Measurements from ENCODE around the gene PDE10A.

The PDE10A gene

DNA sequence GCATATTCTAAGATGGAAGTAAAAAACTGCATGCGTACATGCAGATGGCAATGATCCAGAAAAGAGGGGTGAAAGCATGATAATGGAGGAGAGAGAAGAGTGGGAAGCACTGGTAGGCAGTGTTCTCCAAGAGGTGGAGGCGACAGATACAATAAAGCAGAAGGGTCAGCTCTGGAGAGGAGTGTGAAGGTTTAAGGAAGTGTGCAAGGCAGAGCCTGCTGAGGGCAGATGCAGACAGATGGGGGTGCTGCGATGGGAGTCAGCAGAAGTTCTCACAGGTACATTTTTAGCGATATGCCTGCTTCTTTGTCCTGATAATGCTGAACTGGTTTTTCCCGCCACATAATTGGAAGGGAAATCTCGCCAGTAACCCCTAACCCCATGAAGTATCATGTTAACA lies 272.6 kb downstream of the PDE10A start:
- no peak for DNase-seq (ENCODE audit: low read depth in 2 of 2)

DNA sequence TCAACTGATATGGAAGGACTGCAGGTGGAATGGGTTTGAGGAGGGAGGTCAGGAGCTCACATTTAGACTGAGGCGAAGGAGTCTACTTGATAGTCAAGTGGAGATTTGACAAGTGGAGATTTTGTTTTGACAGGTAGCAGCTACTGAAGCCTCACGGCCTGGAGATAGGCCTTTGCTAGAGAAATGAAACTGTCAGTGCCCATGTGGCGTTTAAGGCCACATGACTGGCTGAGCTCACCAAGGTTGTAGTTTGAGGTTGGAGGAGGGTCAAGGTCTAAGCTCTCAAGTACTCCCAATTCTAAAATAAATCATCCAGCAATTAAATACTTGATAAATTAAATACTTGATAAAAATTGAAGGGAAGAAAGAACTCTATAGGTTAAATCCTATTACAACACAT lies 273.5 kb downstream of the PDE10A start:
- no peak for DNase-seq (ENCODE audit: low read depth in 2 of 2)

DNA sequence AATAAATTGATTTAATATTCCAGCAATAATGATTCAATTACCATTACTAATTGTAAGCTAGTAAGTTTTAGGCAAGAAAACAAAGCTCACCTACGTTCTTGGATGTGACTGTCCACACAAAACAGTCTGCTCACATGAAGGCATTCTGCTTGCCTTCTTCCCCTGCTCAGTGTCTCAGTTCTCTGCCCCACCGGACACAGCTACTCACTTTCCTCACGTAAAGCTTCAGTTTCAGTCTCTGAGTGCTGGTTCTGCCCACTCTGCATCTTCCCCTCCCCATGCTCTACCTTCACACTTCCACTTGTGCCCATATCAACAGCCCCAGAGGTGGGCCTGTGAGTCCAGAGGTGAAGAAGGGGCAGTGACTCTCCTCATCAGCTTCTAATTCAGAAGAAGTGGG lies 279.7 kb downstream of the PDE10A start:
- DNase-seq (ENCODE audit: low read depth in 2 of 2), result no peak

DNA sequence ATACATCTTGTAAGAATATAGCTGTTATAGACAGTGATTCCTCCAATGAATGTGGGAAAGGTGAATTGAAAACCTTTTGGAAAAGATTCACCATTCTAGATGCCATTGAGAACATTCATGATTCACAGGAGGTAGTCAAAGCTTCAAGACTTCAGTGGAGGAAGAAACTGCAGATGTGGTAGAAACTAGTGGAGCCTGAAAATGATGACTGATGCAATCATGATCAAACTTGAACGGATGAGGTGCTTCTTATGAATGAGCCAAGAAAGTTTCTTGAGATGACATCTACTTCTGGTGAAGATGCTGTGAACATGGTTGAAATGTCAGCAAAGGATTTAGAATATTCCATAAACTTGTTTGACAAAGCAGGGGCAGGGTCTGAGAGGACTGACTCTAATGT lies 286.9 kb downstream of the PDE10A start:
- DNase-seq (ENCODE audit: low read depth in 2 of 2), result no peak

DNA sequence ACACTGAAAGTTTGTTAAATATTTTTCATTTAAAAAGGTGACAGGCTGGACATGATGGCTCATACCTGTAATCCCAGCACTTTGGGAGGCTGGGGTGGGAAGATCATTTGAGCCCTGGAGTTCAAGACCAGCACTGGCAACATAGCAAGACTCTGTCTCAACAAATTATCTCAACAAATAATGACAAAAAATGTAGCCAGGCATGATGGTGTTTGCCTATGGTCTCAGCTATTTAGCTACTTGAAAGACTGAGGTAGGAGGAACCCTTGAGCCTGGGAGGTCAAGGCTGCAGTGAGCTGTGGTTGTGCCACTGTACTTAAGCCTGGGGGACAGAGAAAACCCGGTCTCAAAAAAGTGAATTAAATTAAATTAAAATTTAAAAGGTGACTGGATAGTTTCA lies 297.7 kb downstream of the PDE10A start:
- DNase-seq (ENCODE audit: low read depth in 2 of 2), result no peak

DNA sequence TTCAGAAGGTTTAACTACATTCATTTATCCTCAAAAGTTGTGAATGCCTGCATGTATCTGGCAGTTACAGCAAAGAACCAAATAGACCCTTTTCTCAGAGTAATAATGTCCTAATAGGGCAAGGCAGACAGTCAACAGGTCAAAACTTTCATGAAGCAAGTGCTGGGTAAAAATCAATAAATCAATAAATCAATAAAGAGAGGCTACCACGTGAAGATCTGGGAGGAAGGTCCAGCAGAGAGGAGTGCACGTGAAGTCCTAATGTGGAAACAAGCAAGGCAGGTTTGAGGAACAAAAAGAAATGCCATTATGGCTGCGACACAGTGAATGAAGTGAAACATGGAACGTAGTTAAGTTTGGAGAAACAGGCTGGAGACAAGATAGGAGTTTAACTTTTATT lies 317.3 kb downstream of the PDE10A start:
- no peak for DNase-seq (ENCODE audit: low read depth in 2 of 2)

DNA sequence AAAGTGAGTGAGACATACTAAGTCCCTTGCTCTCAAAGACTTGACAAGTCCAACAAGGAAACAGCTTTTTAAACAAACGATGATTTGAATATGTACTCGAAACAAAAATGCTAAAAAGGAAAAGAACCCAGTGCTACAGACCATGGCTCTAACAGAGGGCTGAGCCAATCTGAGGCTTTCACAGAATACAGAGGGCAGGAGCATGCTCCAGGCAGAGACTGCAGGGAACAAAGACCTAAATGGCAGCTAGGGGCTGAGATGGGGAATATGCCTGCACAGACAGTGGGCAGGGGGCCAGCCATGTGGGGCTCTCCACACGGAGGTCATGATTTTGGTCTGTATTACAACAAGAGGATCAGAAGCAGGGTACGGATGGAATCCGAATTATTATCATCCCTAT lies 322.5 kb downstream of the PDE10A start:
- DNase-seq (ENCODE audit: low read depth in 2 of 2), result no peak

DNA sequence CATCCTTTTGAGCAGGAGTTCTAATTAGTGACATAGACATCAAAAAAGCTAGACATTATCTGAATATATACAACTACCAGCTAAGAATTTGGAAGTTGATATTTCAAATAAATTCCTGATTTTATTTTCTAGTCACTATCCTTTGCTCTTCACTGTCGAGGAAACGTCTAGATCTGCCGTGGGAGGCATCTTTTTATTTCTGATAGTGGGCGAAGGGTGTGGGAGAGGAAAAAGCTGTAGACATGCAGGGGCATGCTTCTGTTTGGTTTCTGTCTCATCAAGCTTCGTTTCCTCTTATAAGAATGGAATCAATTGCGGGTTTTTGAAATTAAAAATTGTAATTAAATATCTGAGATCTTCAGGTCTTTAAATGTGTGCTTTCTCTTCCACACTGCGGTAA lies 337.4 kb downstream of the PDE10A start:
- no peak for DNase-seq (ENCODE audit: low read depth in 2 of 2)

DNA sequence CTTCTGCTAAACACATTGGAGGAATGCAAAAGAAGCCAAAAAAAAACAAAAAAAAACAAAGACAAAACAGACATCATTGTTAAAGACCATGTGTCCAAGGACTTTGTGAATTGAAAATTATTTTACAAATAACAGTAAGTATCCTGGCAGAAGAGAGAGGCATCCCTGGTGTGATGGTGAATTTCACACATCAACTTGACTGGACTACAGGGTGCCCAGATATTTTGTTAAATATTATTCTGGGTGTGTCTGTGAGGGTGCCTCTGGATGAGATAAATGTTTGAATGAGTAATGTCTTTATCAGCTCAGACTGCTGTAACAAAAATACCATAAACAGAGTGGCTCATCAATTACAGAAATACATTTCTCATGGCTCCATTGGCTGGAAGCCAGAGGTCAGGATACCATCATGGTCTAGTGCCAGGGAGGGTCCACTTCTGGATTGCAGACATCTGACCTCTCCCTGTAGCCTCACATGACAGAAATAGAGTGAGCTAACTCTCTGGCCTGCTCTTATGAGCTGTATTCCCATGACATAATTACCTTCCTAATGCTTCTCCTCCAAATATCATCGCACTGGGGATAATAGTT lies 341.4 kb downstream of the PDE10A start:
- no peak for DNase-seq (ENCODE audit: low read depth in 2 of 2)

DNA sequence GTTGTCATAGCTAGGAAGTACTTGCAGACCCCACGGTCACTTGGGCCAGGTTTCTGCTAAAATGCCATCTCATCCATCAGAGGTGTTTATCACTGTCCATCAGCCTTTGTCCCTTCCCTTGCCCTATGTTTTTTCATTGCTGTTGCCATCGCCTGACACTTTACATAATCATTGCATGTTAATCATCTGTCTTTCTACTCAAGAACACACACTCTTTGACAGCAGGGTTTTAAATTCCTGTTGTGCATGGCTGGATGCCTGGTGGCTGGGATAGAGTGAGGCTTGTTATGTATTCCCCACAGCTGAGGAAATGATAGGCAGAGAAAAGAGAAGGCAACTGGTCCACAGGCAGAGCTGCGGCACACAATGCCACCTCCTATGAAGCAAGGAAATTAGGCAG lies 341.9 kb downstream of the PDE10A start:
- no peak for DNase-seq (ENCODE audit: low read depth in 2 of 2)

DNA sequence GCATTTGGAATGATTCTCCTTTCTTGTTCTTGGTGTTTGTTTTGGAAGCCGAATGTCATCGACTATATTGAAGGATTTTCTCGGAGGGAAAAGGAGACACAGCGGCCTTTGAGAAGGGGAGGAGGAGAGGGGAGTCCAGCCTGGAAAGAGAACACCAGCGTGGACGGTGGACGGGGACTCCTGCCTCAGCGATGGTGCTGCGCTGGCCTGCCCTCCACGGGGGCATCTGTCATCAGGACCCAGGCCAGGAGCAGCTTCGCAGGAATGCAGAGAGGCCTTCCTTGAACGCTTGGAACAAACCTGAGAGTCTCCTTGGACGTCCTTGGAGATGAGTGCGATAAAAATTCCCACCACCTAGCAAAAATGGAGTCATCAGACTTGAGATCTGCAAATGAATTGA lies 345.3 kb downstream of the PDE10A start:
- DNase-seq (ENCODE audit: low read depth in 2 of 2), result no peak

DNA sequence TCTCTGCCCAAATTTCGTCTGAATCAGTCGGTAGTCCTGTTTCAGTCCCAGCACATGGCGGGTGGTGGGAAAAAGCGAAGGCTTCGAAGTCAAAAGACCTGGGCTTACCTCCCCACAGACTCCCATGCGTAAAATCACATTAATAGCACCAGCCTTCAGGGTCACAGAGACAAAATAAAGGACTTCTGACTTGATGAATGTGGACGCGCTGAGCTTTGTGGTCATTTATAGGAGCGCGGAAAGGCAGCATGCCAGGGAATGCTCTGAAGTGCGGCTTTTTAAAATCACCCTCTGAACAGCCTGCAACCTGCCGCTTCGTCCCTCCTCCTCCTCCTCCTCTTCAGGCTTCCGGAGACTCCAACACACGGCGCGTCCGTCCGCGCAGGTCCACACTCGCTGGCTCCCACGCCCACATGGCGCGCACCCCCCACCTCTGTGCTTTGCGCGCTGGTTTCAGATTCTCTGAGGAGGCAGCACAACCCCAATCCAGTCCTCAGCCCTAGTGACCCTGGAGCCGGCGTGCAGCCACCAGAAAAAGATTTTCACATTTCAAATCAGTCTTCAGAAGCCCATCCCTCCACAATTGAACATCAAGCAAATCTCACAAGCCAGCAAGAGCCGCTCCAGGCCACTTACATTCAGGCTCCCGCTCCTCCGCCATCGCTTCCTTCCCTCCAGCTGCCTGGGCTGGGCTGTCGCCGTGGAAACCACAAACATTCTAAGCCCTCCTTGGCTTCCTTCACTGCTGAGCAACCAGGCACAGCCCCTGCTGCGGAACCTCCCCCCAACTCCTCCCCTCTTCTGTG lies 353.9 kb downstream of the PDE10A start, which contains the start of gene C6orf118:
C6orf118 (minus strand) TSS at position 680 of the 806 bp plus-strand sequence; CDS start at position 661, 19 bp downstream.
- no peak for DNase-seq (ENCODE audit: low read depth in 2 of 2)

DNA sequence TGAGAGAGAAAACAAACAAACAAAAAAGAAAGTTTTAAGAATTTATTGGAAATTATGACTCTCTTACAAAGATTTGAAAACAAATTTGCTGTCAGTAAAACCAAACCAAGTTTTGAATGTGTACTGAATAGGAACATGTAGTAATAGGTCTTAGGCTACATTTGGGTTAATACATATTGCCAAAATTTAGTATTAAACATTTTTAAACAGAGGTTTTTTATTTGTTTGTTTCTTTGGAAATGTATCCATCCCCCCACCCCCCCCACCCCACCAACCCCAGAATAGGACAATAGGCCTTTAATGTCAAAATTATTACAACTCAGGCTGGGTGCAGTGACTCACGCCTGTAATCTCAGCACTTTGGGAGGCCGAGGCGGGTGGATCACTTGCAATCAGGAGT lies 356.1 kb downstream of the PDE10A start:
- no peak for DNase-seq (ENCODE audit: low read depth in 2 of 2)

DNA sequence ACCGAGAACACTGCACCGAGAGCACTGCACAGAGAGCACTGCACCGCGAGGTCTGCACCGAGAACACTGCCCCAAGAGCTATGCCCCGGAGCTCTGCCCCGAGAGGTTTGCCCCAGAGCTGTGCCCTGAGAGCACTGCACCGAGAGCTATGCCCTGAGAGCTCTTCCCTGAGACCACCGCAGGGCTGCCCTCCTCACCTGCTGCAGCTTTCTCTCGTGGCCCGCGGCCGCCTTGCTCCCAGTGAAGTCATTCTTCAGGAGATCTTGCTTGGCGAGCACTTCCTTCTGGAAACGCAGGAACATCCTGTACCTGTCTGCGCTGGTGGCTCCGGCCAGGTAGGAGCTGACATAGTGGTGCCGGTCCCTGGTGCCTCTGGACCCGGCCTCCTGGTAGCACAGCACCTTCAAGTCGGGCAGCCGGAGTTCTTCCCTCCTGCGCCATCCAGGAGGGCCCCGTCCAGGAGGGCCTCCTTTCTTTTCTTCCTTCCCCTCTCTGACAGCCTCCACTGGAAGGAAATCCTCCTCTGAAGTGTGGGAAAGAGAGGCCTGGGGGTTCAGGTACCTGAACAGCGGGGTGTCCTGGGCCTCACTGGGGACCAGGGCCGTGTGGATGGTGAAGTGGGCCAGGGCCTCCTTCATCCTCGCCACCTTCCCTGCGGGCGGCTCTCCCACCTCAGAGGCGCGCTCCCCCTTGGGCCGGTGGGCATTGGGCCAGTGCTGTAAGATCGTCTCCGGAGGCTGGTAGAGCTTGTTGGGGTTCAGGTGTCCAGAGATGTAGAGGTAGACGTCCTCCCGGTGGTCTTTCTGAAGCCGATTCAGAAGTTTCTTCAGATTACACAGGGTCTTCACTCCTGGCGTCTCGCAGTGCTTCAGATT lies 361.4 kb downstream of the PDE10A start:
- DNase-seq (ENCODE audit: low read depth in 2 of 2), result no peak

DNA sequence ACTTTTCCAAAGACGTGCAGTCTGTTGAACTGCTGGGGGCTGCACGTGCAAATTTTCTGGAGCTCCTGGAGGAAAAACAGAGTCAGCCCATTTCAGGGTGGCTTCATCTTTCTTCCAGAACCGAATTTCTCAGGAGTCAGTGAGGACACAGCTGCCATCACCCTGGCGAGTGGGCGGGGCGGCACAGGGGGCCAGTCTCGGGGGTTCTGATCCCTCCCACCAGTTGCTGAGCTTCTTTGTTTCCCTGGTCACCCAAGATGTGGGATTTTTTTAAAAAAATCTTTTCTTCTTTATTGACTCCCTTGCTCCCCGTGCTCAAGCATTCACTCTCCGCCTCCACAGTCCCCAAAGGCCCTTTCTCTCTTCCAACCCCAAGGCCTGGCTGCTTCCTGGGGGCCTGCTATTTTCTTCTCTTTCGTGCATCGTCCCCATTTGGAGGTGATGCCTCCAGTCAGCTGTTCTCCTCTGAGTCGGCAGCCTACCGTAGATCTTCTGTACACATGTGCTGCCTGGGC lies 362.6 kb downstream of the PDE10A start:
- DNase-seq (ENCODE audit: low read depth in 2 of 2), result no peak

DNA sequence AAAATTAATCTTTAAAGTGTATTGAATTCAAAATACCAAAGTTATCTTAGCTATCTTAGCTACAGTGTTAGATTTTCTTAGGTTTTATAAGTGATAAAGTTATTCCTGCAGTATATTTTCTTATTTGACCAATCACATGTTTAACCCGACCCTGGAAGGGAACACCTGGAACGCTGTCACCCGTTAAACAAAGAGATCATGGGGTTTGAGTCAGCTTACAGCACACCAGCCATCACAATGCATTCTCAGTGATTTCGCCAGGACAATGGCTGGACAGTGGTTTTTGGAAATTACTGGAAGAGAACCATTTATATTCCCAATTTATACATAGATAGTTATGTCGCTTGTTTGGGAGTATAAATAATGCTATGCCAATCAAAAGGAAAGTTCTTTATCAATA lies 364.2 kb downstream of the PDE10A start:
- no peak for DNase-seq (ENCODE audit: low read depth in 2 of 2)

DNA sequence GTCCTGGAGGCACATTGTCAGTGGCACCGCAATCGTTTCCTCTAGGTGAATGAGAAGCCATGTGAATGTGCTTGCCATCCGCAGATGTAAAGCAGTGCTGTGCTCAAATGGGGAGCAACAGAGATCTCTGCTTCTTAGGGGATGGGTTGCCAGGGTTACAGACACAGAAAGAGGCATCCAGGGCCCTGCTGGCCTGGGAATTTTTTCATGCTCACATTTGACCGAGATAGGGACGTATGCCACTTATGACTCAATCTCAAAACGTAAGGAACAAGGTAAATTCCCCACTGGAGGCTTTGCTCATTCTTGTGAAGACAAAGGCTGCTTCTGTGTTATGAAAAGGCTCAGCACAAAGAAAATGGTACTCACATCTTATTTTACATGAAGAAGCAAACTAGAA lies 364.6 kb downstream of the PDE10A start:
- DNase-seq (ENCODE audit: low read depth in 2 of 2), result no peak

DNA sequence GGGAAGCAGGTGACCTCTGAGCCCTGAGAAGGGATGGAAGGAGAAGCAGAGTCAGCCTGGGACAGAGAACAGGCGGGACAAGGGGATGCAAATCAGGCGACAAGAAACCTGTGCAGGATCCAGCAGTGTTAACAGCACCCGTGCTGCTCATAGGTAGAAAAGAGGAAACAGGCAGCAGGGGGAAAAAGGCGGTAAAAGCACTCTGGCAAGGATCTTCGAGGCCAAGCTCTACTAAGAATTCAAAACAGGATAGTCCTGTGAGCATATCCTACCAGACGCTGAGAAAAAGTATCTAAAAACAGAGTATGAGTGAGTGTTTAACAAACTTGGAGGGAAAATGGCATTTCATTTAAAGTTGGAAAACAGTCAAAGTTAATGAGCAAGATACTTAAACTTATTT lies 370.4 kb downstream of the PDE10A start:
- DNase-seq (ENCODE audit: low read depth in 2 of 2), result no peak
